Measurements from ENCODE around the gene RNF212B. TPM values are rescaled to one million over a fixed set of nuclear protein-coding genes. Genes with fewer than 3 reads are reported as not detected.

The RNF212B gene
- total RNA-seq, 1 experiment from 2014 or later, result not detected

DNA sequence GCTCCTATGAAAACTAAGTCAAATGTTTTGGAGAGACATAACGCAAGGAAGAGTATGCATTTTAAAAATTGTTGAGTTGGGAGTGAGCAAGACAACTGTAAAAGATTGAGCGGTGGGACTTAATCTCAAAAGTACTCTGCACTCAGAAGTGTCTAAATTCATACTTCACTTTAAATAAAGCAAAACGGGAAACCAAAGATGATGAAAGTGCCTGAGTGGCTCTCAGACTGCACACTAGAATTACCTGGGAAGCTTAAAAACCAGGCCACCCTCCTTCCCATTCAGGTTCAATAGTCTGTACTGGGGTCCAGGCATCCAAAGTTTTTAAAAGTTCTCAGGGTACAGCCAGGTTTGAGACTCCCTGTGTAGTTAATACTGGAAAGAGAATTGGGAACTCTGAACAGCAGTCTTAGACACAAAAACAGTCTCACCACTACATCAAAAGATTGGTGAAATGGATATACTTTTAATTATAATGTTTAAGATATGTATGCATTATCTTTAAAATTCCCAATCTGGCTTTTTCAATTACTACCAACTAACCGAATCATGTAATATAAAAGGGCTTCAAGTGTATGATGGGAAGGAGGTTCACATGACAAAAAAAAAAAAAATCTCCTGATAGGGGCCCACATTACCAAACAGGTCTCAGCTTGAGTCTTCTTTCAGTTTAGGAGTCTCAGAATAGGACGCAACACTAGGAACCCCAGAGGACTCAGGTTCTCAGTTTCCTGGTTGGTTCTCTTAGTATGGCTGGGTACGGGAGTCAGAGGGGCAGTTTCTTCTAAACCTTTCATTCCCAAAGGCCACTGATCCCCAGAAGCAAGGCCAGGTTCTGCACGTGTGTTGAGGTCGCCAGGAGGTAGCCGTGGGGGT is 47.2 kb downstream of the RNF212B start:
- no peak for DNase-seq (ENCODE audit: low read depth)
- in situ Hi-C loops (cut with HindIII; ENCODE audit: low pct_unique_long_range_greater_than_20kb, low sequenced_read_pairs), result no loop called here

DNA sequence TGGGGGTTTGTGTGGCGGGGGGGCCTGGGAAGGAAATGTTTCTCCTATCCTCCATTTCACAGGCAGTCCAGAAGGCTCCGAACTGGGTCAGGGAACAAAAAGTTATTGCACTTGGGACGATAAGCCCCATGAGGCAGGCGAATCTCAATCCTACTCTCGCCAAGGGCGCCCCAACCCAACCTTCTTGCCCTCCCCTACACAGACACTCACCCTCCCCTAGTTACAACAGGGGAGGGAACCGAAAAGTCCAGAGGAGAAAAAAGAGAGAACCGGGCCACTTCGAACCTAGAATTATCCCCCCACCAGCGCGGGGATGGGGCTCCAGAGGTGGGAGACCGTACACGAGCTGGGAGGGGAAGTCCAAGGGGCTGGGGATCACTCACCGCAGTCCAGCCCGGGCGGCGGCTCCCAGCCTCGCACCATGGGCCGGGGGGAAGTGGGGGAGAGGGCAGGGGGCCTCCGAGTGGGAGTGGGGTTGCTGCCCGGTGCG is 47.8 kb downstream of the RNF212B start:
- DNase-seq (ENCODE audit: low read depth), result no peak
- in situ Hi-C loops (cut with HindIII; ENCODE audit: low pct_unique_long_range_greater_than_20kb, low sequenced_read_pairs), result no loop called here

DNA sequence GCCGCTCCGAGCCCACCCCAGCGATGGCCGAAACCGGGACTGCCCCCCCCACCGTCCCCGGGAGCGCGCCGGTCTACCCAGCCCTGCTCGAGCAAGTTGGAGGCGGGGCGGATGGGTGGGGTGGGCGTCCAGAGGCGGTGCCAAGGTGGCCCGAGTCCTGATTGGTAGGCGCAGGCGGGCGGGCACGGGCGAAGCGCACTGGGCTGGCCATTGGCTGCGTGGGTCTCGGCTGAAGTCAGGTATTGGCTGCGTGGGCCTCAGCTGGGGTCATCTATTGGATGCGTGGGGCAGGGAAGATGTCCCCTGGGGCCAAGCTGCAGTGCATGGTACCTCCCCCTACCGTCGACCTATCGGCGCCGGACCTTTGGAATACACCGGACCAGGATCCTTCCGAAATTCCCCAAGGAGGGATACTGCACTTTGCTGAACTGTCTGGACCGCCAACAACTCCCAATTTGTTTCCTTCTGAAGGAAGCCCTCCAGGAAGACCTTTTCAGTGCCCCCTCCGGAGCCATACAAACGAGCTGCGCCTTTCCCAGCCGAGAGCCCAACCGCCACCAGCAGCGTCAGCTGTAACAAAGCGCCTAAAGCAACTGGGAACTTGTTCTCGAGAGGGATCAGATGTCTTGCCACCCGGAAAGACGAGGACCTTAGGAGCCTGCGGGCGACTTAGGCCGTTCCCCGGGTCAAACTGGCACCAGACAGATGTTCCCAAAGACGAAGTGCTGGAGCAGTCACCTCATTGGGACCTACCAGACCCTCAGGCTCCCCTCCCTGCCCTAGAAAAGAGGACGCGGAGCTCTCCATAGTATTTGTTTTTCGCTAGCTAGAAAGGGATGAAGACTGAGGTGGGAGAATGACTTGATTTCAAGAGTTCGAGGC is 48.5 kb downstream of the RNF212B start, which contains the start of gene HOMEZ:
TSS of gene HOMEZ (minus strand) at position 113 of the 882 bp plus-strand sequence. CDS start 180 bp downstream, outside the sequence.
- in situ Hi-C loops (cut with HindIII; ENCODE audit: low pct_unique_long_range_greater_than_20kb, low sequenced_read_pairs), result no loop called here
- DNase-seq (ENCODE audit: low read depth), result peak; percentile 93

DNA sequence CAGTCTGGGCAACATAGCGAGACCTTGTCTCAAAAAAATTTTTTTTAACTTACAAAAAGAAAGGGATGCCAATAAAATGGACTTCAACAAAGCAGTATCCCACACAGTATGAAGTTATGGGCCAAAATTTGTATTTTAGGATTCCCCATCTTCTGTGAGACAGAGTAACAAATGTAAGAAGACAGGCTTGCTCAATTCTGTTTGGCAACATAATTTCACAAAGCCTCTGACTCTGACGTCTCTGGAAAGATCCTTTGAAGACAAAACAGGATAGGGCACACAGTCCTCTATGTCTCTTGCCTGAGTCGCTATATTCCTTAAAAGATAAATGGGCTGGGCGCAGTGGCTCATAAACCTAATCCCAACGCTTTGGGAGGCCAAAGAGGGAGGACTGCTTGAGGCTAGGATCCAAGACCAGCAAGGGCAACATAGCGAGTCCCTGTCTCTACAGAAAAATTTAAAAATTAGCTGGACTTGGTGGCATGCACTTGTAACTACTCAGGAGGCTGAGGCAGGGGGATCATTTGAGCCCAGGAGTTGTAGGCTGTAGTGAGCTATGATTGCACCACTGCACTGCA is 49.3 kb downstream of the RNF212B start:
- no peak for DNase-seq (ENCODE audit: low read depth)
- in situ Hi-C loops (cut with HindIII; ENCODE audit: low pct_unique_long_range_greater_than_20kb, low sequenced_read_pairs), result no loop called here

DNA sequence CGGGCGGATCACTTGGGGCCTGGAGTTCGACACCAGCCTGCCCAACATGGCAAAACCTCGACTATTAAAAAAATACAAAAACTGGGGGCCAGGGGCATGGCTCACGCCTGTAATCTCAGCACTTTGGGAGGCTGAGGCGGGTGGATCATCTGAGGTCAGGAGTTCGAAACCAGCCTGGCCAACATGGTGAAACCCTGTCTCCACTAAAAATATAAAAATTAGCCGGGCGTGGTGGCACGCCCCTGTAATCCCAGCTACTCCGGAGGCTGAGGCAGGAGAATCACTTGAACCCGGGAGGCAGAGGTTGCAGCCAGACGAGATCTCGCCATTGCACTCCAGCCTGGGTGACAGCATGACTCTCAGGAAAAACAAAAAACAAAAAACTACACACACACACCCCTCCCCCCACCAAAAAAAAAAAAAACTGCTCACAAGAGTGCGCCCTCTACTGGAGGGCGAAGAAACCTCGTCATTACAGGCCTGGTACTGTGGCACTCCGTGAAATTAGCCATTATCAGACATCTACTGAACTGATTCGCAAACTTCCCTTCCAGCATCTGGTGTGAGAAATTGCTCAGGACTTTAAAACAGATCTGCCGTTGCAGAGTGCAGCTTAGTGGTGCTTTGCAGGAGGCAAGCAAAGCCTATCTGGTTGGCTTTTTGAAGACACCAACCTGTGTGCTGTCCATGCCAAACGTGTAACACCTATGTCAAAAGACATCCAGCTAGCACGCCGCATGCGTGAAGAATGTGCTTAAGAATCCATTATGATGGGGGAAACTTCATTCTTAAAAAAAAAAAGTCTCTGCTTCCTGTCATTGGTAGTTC is 57.2 kb downstream of the RNF212B start:
- DNase-seq (ENCODE audit: low read depth), result peak; percentile 54
- in situ Hi-C loops (cut with HindIII; ENCODE audit: low pct_unique_long_range_greater_than_20kb, low sequenced_read_pairs), result no loop called here

DNA sequence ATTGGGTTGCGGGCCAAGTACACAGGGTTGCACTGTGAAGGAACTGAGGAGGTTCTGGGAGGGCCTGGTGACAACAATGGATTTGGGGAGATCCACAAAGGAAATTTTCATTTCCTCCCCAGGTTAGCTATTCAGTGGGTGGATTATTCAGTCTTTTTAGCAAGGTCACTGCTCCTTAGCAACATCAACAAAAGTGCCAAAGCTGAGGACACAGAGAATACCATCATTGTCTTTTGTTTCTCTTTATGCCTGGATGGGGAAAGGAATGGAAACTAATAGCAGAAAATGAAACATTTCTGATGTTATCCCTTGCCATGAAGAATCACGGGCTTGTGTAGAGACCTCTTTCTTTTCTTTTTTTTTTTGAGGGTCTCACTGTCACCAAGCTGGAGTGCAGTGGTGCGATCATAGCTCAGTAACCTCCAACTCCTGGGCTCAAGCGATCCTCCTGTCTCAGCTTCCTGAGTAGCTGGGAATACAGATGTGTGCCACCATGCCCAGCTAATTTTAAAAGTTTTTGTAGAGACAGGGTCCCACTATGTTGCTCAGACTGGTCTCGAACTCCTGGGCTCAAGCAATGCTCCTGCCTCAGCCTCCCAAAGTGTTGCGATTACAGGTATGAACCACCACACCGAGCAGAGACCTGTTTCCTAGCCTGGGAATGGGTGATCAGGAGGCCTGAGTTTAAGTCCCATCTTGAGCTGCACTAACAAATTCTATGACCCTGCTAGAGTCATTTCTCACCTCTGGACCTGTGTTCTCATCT is 58.5 kb downstream of the RNF212B start:
- no peak for DNase-seq (ENCODE audit: low read depth)
- in situ Hi-C loops (cut with HindIII; ENCODE audit: low pct_unique_long_range_greater_than_20kb, low sequenced_read_pairs), result no loop called here

DNA sequence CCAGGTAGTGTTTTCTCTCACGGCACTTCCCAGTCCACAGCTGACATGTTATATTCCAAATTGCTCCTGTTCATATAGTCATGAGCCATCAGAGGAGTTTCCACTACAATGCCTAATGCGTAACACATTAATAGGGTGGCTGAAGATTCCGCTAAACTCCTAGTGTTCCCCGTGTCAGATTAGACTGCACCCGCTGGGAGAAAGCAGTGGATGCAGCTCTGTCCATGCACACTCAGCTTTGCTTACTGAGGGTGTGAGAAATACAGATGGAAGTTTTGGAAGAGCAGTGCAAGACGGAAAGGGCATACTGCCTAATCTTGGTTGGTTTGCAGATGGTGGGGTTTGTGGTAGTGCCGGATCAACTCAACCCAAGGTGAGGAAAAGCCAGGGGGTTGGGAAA is 59.4 kb downstream of the RNF212B start:
- DNase-seq (ENCODE audit: low read depth), result no peak
- in situ Hi-C loops (cut with HindIII; ENCODE audit: low pct_unique_long_range_greater_than_20kb, low sequenced_read_pairs), result no loop called here

DNA sequence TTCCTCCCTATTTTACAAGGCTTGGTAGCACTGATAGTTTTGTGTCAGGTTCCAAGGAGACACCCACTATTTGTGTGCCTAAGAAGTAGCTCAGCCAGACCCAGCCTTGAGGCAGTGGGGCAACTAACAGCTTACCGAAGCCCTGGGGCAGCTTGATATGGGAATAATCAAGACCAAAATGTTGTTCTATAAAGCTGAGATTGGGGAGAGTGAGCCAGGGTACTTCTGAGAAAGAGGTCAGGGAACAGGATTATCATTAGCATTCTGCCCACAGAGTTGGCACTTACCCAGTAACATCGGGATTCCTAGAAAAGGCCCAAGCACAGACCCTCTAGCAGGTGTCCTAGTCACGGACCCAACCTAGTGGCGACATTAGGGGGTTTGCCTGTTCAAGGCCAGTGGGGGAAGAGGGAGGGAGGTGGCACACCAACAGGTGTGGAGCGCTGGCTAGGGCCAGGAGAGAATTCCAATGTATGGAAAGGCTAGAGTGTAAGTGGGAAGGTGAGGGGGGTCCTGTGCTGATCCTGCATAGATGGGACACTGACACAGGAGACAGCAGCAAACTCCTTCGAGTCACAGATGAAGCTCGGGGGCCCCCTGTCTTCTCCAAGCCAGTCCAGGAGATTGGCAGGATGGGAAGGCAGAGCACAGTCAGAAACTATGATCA is 60.0 kb downstream of the RNF212B start:
- in situ Hi-C loops (cut with HindIII; ENCODE audit: low pct_unique_long_range_greater_than_20kb, low sequenced_read_pairs), result no loop called here

DNA sequence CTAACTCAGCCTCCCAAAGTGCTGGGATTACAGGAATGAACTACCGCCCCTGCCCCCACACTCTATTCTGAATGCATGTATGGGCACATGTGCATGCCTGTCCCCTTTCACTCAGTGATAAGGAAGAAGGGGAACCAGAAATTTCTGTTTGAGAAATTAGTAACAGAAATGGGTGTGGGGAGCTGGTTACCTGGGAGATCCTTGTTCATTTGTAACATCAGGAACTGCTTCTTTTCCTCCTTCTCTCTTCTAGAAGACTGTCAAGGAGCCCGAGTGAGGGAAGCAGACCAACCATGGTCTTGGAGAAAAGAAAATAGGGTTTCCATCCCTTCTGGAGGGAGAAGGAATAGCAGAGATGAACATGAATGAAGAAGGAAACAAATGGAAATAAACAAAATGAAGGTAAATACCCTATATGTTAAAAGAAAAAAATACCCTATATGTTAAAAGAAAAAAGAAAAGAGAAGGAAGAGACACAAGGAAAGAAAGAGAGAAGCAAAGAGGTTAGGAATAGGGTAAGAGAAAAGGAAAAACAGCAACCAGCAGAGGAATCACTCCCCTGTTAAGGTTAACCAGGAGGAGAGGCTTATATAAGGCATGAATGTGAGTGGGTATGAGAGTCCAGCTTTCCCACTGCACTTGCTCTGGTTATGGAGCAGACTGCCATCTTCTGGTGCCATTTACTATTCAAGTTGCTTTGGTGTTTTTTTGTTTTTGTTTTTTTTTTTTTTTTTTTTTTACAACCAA is 61.6 kb downstream of the RNF212B start:
- in situ Hi-C loops (cut with HindIII; ENCODE audit: low pct_unique_long_range_greater_than_20kb, low sequenced_read_pairs), result no loop called here
- peak; percentile 54 for DNase-seq (ENCODE audit: low read depth)

More for the DNA sequence above, 60.0 kb downstream of the RNF212B start:
- DNase-seq (ENCODE audit: low read depth), result no peak

DNA sequence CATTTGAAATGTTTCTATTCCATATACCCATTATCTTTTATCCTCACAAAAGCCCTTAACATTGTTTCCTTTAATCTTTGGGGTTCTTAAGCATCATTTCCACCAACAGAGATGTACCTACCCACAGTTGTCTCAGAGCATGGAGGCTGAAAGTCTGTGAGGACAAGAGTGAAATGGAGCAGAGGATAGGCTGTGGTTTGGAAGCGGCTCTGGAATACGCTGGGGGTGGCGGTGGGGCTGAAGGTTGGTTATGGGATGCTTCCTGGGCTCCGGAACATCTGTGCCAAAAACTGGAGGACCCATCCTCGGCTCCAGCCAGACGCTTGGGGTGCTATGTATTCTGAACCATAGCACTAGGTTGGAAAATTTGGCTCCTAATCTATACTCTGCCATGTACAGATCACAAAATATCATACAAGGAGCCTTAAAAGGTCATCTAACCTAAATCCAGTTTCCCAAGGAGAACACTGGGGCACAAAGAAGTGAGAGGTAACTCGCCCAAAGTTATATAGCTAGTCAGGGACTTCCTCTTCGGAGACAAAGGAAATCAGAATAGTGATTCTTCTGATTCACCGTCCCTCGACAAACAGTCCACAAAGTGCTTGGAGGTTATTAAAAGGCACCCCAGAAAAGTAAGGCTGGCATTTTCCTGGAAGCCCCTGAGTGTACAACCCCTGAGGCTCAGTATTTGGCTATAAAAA is 62.4 kb downstream of the RNF212B start:
- in situ Hi-C loops (cut with HindIII; ENCODE audit: low pct_unique_long_range_greater_than_20kb, low sequenced_read_pairs), result no loop called here
- no peak for DNase-seq (ENCODE audit: low read depth)

DNA sequence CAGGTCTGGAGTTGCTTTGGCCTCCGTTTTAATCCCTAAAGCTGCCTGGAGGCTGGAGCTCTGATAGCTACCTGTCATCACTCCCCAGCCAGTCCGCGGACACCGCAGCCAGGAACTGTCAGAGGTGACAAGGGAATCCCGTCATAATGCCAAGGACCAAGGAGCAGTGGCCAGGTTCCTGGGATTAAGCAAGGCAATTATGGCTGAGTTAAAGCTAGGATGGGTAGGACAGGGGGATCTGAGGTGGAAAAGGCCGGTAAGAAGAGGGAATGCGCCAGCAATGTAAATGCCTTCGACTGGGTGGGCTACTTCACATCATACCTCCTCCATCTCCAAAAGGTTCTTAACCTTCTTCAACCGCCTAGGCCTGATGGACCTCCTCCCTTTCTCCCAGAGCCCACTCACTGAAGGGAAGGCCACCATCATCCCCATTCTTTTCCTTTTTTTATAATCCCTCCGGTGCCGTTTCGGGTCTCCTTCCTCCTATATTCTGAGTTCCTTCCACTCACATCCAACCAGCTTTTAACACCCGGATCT is 63.0 kb downstream of the RNF212B start:
- DNase-seq (ENCODE audit: low read depth), result peak; percentile 46
- in situ Hi-C loops (cut with HindIII; ENCODE audit: low pct_unique_long_range_greater_than_20kb, low sequenced_read_pairs), result no loop called here

DNA sequence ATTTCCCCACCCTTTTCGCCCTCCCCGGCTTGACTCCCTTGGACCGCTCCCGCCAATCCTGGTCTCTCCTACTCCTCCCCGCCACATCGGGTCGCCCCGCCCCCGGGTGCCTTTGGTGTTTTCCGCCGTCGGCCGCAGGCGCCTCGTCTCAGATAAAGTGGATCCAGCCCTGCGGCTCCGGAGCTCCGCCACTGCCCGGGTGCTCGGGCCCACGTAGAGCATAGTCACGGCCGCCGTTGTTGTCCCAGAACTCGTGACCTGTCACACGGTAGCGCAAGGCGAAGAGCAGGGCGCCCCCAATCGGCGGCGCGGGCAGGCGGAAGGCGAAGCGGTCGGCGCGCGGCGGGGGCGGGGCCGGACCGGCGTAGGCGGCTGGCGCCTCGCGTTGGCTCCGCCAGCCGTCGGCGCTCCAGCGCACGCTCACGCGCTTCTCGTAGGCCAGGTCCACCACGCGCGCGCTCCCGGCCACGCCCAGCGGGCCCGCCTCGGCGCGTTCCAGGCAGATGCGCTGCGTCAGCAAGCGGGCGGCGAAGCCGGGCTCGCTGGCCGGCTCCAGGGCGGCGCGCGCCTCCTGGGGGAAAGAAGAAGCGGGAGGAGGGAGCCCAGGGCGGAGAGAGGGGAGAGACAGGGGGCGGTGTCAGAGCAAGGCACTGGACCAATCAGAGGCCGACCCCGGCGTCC is 63.7 kb downstream of the RNF212B start:
- in situ Hi-C loops (cut with HindIII; ENCODE audit: low pct_unique_long_range_greater_than_20kb, low sequenced_read_pairs), result no loop called here

DNA sequence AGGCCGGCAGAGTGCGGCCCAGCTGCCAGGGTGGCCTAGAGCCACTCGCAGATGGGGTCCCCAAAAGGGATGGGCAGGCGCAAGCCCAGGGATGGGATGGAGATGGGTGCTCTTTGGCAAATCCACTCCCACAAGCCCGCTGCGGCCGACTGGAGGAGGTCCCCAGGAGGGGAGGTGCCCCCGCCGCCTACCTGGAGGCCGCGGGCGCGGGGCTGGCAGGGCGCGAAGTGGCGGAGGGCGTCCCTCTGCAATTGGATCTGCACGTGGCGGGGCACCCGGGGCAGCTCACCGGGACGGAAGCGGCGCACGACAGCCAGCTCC is 64.2 kb downstream of the RNF212B start:
- in situ Hi-C loops (cut with HindIII; ENCODE audit: low pct_unique_long_range_greater_than_20kb, low sequenced_read_pairs), result no loop called here
- DNase-seq (ENCODE audit: low read depth), result no peak

More for the DNA sequence above, 63.7 kb downstream of the RNF212B start:
- DNase-seq (ENCODE audit: low read depth), result peak; percentile 99

DNA sequence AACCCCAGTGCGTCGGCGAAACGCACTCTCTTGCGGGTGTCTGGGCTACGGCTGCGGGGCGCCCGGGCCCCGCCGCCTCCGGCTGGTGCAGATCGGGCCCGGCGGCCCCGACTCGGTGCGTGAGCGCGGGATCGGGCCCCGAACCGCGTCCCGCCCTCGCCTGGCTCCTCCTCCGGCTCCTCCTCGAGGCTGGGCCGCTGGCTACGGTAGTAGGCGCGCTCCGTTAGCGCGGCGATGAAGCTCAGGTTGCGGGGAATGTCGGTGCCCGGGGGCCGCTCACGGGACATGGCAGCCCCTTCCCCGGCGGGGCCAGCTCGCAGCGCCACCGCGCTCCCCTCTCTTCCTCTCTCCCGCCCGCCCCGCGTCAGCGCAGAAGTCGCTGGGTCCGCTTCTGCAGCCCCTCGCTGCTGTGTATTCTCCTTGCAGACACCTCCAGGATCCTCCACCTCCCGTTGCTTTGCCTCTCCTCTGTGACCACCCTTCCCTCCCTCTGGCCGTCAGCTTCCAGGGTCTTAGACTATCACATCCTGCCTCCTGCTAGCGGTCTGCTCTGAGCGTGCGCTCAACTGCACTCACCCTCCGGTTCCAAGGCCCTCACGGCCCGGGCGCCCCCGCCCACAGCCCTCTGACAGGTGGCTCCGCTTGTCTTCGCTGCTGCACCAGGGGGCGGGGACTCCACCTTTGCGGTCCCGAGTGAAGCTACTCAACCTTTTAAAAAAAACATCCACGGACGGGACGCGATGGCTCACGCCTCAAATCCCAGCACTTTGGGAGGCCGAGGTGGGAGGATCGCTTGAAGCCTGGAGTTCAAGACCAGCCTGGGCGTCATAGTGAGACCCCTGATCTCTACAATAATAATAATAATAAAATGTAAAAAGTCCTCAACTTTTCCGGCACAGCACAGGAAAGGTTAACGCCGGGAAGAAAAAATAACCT is 64.8 kb downstream of the RNF212B start, which contains the start of gene PPP1R3E:
TSS of gene PPP1R3E (minus strand) at position 570 of the 936 bp plus-strand sequence. CDS start at position 287, 283 bp downstream.
- in situ Hi-C loops (cut with HindIII; ENCODE audit: low pct_unique_long_range_greater_than_20kb, low sequenced_read_pairs), result no loop called here
- peak; percentile 75 for DNase-seq (ENCODE audit: low read depth)
